NK-92 treated with Interleukin-12 subunit alpha and Interleukin-12 subunit beta, amount 100 ng/mL, for 24 hours (cell line): Measurements from ENCODE around the gene AFDN.

ENCODE experiments used
- DNase-seq: peaks from one replicate; lab custom pipeline; 2025; lab: John Stamatoyannopoulos, UW

AFDN gene

GRCh38 chr6:167826896-167827582 is at the start of gene AFDN:
TSS of gene AFDN (plus strand) at chr6:167826911. CDS start at chr6:167827133, 222 bp downstream.
- DNase-seq, result no peak

- no peak for DNase-seq
These were observed 48.1 kb upstream of the AFDN start for GRCh38 chr6:167778497-167779128.

- no peak for DNase-seq
These were observed 47.4 kb upstream of the AFDN start for GRCh38 chr6:167779129-167779992.

- DNase-seq, result no peak
These were observed 46.6 kb upstream of the AFDN start for GRCh38 chr6:167779993-167780655.

GRCh38 chr6:167781066-167781767 is 45.5 kb upstream of the AFDN start:
- no peak for DNase-seq

- DNase-seq, result no peak
These were observed 44.8 kb upstream of the AFDN start for GRCh38 chr6:167781868-167782267.

- DNase-seq, result no peak
These were observed 43.8 kb upstream of the AFDN start for GRCh38 chr6:167782698-167783517.

GRCh38 chr6:167786853-167787675 is 39.6 kb upstream of the AFDN start:
- DNase-seq, result no peak

GRCh38 chr6:167787896-167788562 is 38.7 kb upstream of the AFDN start:
- DNase-seq, result no peak

GRCh38 chr6:167788563-167788903 is 38.2 kb upstream of the AFDN start:
- no peak for DNase-seq

GRCh38 chr6:167789358-167789757 is 37.4 kb upstream of the AFDN start:
- no peak for DNase-seq

- no peak for DNase-seq
These were observed 35.5 kb upstream of the AFDN start for GRCh38 chr6:167791091-167791779.

GRCh38 chr6:167791780-167792478 is 34.8 kb upstream of the AFDN start:
- DNase-seq, result no peak

GRCh38 chr6:167793421-167793820 is 33.3 kb upstream of the AFDN start:
- DNase-seq, result no peak

GRCh38 chr6:167794161-167795157 is 32.3 kb upstream of the AFDN start:
- DNase-seq, result no peak

- DNase-seq, result no peak
These were observed 31.3 kb upstream of the AFDN start for GRCh38 chr6:167795321-167795811.

GRCh38 chr6:167795874-167796191 is 30.9 kb upstream of the AFDN start:
- no peak for DNase-seq
